Measurements from ENCODE around the gene RPTOR.
A peak's percentile ranks its signal among the peaks of the same experiment; 100 is the strongest.
"Not testable (repeated sequence)": the region's sequence is repeated elsewhere in the genome, so short reads cannot be mapped to it uniquely, and the experiment has no call there.

The RPTOR gene

DNA sequence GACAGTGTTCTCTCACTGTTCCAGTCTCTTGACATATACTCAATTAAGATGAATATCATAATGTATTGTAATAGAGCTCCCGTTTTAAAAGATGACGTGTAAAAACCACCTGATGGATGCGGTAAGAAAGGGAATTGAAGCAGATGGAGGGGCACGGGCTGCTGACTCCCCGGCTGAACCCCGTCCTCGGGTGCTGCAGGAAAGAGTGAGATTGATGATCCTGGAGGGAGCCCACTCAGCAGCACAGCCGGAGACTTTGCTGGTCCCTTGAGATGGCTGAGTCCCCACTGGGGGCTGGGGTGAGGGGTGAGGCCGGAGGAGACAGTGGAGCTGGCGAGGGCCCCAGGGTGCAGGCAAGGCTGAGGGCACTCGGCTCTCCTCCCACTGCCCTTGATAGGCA is 217.4 kb downstream of the RPTOR start:
- H3K27me3 ChIP-seq (ENCODE audit: insufficient read depth, poor library complexity, severe bottlenecking), result no peaks in the 10 kb centered on the region
- H3K4me3 ChIP-seq (replicated peaks; ENCODE audit: insufficient read depth, low read length), result no peak overlapping the region
- no peak for DNase-seq (ENCODE audit: low read depth in 1 of 2, low spot score in 1 of 2)
- TF ChIP-seq, protein P1, sequence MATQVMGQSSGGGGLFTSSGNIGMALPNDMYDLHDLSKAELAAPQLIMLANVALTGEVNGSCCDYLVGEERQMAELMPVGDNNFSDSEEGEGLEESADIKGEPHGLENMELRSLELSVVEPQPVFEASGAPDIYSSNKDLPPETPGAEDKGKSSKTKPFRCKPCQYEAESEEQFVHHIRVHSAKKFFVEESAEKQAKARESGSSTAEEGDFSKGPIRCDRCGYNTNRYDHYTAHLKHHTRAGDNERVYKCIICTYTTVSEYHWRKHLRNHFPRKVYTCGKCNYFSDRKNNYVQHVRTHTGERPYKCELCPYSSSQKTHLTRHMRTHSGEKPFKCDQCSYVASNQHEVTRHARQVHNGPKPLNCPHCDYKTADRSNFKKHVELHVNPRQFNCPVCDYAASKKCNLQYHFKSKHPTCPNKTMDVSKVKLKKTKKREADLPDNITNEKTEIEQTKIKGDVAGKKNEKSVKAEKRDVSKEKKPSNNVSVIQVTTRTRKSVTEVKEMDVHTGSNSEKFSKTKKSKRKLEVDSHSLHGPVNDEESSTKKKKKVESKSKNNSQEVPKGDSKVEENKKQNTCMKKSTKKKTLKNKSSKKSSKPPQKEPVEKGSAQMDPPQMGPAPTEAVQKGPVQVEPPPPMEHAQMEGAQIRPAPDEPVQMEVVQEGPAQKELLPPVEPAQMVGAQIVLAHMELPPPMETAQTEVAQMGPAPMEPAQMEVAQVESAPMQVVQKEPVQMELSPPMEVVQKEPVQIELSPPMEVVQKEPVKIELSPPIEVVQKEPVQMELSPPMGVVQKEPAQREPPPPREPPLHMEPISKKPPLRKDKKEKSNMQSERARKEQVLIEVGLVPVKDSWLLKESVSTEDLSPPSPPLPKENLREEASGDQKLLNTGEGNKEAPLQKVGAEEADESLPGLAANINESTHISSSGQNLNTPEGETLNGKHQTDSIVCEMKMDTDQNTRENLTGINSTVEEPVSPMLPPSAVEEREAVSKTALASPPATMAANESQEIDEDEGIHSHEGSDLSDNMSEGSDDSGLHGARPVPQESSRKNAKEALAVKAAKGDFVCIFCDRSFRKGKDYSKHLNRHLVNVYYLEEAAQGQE (IDR thresholded peaks at IDR 0.05; ENCODE audit: insufficient replicate concordance, low read depth), result no peak
- TF ChIP-seq GABPA (IDR thresholded peaks at IDR 0.05; ENCODE audit: low read depth), result no peak
- no peak for TF ChIP-seq POLR2AphosphoS5 (IDR thresholded peaks at IDR 0.05; ENCODE audit: low read depth)
- TF ChIP-seq, protein P2, sequence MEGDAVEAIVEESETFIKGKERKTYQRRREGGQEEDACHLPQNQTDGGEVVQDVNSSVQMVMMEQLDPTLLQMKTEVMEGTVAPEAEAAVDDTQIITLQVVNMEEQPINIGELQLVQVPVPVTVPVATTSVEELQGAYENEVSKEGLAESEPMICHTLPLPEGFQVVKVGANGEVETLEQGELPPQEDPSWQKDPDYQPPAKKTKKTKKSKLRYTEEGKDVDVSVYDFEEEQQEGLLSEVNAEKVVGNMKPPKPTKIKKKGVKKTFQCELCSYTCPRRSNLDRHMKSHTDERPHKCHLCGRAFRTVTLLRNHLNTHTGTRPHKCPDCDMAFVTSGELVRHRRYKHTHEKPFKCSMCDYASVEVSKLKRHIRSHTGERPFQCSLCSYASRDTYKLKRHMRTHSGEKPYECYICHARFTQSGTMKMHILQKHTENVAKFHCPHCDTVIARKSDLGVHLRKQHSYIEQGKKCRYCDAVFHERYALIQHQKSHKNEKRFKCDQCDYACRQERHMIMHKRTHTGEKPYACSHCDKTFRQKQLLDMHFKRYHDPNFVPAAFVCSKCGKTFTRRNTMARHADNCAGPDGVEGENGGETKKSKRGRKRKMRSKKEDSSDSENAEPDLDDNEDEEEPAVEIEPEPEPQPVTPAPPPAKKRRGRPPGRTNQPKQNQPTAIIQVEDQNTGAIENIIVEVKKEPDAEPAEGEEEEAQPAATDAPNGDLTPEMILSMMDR (IDR thresholded peaks at IDR 0.05; ENCODE audit: insufficient read depth, low read length), result no peak
- no peak for TF ChIP-seq SPI1 (IDR thresholded peaks at IDR 0.05; ENCODE audit: borderline replicate concordance, low read depth)
- H3K27ac ChIP-seq (replicated peaks), result no peak overlapping the region

DNA sequence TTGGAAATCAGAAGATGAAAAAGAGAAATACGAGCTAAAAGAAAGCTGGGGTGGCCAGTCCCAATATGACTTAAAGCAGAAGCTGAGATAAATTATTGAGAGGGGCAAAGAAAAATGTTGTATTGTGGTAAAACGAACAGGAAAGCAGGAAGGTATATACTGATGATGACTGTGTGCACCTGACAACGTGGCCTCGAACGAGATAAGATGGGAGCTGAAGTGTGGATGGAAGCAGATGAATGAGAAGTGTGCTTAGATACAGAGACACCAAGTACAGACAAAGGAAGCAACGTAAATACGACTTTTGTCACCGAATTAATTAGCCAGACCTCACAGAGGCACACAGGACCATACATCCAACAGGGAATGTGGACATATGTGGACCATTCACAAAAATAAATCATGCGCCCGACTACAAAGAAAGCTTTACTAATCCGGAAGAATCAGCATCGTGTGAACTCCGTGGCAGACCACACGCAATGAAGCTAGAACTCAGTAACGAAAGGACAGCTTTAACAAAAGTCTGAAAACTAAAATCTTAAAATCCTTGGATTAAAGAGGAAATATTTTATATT is 218.7 kb downstream of the RPTOR start:
- peak overlapping the region; percentile 17; the same call in 1 of the 2 replicates for H3K27ac ChIP-seq (replicated peaks)

DNA sequence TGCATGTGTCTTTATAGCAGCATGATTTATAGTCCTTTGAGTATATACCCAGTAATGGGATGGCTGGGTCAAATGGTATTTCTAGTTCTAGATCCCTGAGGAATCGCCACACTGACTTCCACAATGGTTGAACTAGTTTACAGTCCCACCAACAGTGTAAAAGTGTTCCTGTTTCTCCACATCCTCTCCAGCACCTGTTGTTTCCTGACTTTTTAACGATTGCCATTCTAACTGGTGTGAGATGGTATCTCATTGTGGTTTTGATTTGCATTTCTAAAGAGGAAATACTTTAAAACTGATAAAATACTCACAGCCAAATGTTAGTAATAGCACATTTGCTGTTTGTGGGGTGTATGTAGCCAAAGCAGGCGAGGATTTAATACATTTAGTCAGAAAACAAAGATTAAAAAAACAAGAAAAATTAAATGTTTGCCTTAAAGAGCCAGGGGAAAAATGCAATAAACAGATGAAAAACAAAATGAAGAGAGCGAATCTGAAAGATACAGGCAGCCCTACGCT is 220.0 kb downstream of the RPTOR start:
- not testable (repeated sequence) for H3K27me3 ChIP-seq (ENCODE audit: insufficient read depth, poor library complexity, severe bottlenecking); H3K4me3 ChIP-seq (replicated peaks; ENCODE audit: insufficient read depth, low read length); DNase-seq (ENCODE audit: low read depth in 1 of 2, low spot score in 1 of 2)
- H3K27ac ChIP-seq (replicated peaks), result peak overlapping the region; percentile 60

More for the DNA sequence above, 218.7 kb downstream of the RPTOR start:
- no peak for TF ChIP-seq POLR2AphosphoS5 (IDR thresholded peaks at IDR 0.05; ENCODE audit: low read depth)
- TF ChIP-seq, protein P2 (IDR thresholded peaks at IDR 0.05; ENCODE audit: insufficient read depth, low read length), result no peak
- no peak for TF ChIP-seq SPI1 (IDR thresholded peaks at IDR 0.05; ENCODE audit: borderline replicate concordance, low read depth)
- TF ChIP-seq, protein P1 (IDR thresholded peaks at IDR 0.05; ENCODE audit: insufficient replicate concordance, low read depth), result no peak
- TF ChIP-seq GABPA (IDR thresholded peaks at IDR 0.05; ENCODE audit: low read depth), result no peak
- DNase-seq (ENCODE audit: low read depth in 1 of 2, low spot score in 1 of 2), result no peak
- Histone ChIP-seq H3K27me3 (ENCODE audit: insufficient read depth, poor library complexity, severe bottlenecking) (no peaks in the 10 kb centered on the region), H3K4me3 (replicated peaks; ENCODE audit: insufficient read depth, low read length) (no peak overlapping the region)

DNA sequence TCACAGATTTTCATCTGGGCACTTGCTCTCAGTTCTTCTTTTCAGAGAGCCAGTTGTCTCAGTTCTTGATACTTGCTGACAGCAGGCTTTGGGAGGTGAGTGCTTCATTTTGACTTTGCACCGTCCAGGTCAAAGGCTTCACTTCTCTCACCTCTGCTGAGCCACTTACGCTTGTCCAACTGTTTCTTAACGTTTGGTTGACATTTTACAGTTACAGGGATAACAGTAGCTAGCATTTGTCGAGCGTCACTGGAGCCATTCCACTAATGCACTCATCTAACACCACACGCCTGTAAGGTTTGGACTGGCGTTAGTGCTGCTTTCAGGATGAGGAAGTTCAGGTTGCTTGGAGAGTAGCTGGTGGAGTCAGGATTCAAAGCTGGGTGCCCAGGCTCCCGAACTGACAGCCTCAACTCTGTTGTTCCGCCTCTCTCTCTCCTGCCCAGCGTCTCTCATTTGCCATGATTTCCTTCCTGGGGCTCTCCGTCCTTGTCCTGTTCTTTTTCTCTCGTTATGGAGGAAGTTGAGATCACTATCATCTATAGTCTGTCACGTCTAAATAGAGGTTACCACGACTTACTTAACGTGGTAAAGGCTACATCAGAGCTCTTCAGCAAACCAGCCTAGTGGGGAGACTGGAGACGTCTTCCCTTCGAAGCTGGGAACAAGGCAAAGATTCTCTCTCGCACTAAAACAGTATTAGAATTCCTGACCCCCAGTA is 220.8 kb downstream of the RPTOR start:
- TF ChIP-seq GABPA (IDR thresholded peaks at IDR 0.05; ENCODE audit: low read depth), result no peak
- TF ChIP-seq POLR2AphosphoS5 (IDR thresholded peaks at IDR 0.05; ENCODE audit: low read depth), result no peak
- TF ChIP-seq SPI1 (IDR thresholded peaks at IDR 0.05; ENCODE audit: borderline replicate concordance, low read depth), result no peak
- TF ChIP-seq, protein P1 (IDR thresholded peaks at IDR 0.05; ENCODE audit: insufficient replicate concordance, low read depth), result no peak
- TF ChIP-seq, protein P2 (IDR thresholded peaks at IDR 0.05; ENCODE audit: insufficient read depth, low read length), result no peak
- DNase-seq (ENCODE audit: low read depth in 1 of 2, low spot score in 1 of 2), result peak in 1 of 2 experiments; percentile 71
- no peak overlapping the region for H3K4me3 ChIP-seq (replicated peaks; ENCODE audit: insufficient read depth, low read length)
- H3K27me3 ChIP-seq (ENCODE audit: insufficient read depth, poor library complexity, severe bottlenecking), result no peaks in the 10 kb centered on the region
- H3K27ac ChIP-seq (replicated peaks), result peak overlapping the region; percentile 60
